Caco-2 (cell line): ENCODE results near the gene MARF1. TPM values are rescaled to one million over a fixed set of nuclear protein-coding genes. Genes with fewer than 3 reads are reported as not detected.

Experiments used
- BruUV-seq: library from RNA; stranded (reverse); fragments of 400-500 nt; replicated peaks from 2 replicates; lab custom pipeline; 2021; lab: Mats Ljungman, UMichigan
- CTCF ChIA-PET: fragments of 300-600 bp; sonication (Branson Sonifier 250); formaldehyde crosslinking; loops from one replicate; lab custom pipeline; 2022; ENCODE audit warnings: antibody characterized with exemption; lab: Charles Lee
- POLR2A ChIA-PET: fragments of 300-600 bp; sonication (Branson Sonifier 250); formaldehyde crosslinking; loops from one replicate; lab custom pipeline; 2022; ENCODE audit warnings: antibody characterized with exemption; lab: Charles Lee
- DNase-seq, 2 experiments: peaks; one replicate each; pipeline versions ENCODE4 v3.0.0 to v3.0.0-alpha.2; 2020 to 2022
- H3K27me3 ChIP-seq: replicated peaks from 2 replicates; pipeline ENCODE4 v1.6.0; 2011; ENCODE audit warnings: low read length; ENCODE audit not compliant: control insufficient read depth, insufficient read depth
- H3K36me3 ChIP-seq: 2 replicates; pipeline ENCODE4 v1.5.1; 2011; ENCODE audit warnings: low read length; ENCODE audit not compliant: control insufficient read depth, insufficient read depth
- H3K4me1 ChIP-seq: fragments of 250-450 bp; sonication (Bioruptor Pico); 2 replicates; pipeline ENCODE4 v1.5.1; 2020; ENCODE audit warnings: mild to moderate bottlenecking
- H3K4me3 ChIP-seq: 2 replicates; pipeline ENCODE4 v1.5.1; 2011; ENCODE audit warnings: low read depth, mild to moderate bottlenecking, control low read depth, low read length
- H3K9me3 ChIP-seq: fragments of 250-450 bp; sonication (Bioruptor Pico); 2 replicates; pipeline ENCODE4 v1.5.1; 2020; ENCODE audit warnings: mild to moderate bottlenecking, moderate library complexity
- H3K27ac Mint-ChIP-seq: one replicate; pipeline ENCODE4 v1.8.0; 2022; ENCODE audit warnings: mixed read lengths; ENCODE audit not compliant: unreplicated experiment
- H3K27me3 Mint-ChIP-seq: one replicate; pipeline ENCODE4 v1.8.0; 2022; ENCODE audit warnings: mixed read lengths; ENCODE audit not compliant: insufficient read depth, unreplicated experiment
- H3K36me3 Mint-ChIP-seq: one replicate; pipeline ENCODE4 v1.8.0; 2022; ENCODE audit warnings: mild to moderate bottlenecking, mixed read lengths; ENCODE audit not compliant: insufficient read depth, unreplicated experiment
- H3K4me1 Mint-ChIP-seq: one replicate; pipeline ENCODE4 v1.8.0; 2022; ENCODE audit warnings: low read depth, mixed read lengths; ENCODE audit not compliant: unreplicated experiment
- H3K4me3 Mint-ChIP-seq: one replicate; pipeline ENCODE4 v1.8.0; 2022; ENCODE audit warnings: mild to moderate bottlenecking, moderate library complexity, mixed read lengths; ENCODE audit not compliant: unreplicated experiment
- H3K9me3 Mint-ChIP-seq: one replicate; pipeline ENCODE4 v1.8.0; 2022; ENCODE audit warnings: mixed read lengths; ENCODE audit not compliant: unreplicated experiment
- intact Hi-C: fragments of 100-400 bp; cut with micrococcal nuclease; formaldehyde crosslinking; loops from one replicate; pipeline ENCODE4 v1.10.0; 2022; ENCODE audit not compliant: unreplicated experiment
- total RNA-seq: library from RNA; stranded (reverse); gene quantifications from 2 replicates; pipeline ENCODE4 v1.2.3, GENCODE V29; 2022
- TF ChIP-seq, protein P1 (sequence below), 2 experiments: fragments of 200-600 bp in 1 of 2; IDR thresholded peaks; 1 replicate in 1 of 2; 2 replicates in 1 of 2; pipeline versions ENCODE4 v1.5.1 to v1.8.0; 2011 to 2022; ENCODE audit warnings: antibody characterized with exemption in 1 of 2, control low read depth in 1 of 2, inconsistent platforms in 1 of 2, low read depth in 1 of 2, low read length in 1 of 2, mild to moderate bottlenecking in 1 of 2, moderate library complexity in 1 of 2; ENCODE audit not compliant: insufficient read depth in 1 of 2, severe bottlenecking in 1 of 2, unreplicated experiment in 1 of 2

Gene MARF1
- total RNA-seq, 1 experiment from 2014 or later, result 22.3 TPM

GRCh38 chr16:15641753-15642556 lies 999 bp downstream of the MARF1 start:
- H3K4me3 ChIP-seq, result peak overlapping the region; percentile 73
- H3K4me1 ChIP-seq, result peaks cover 17% of the 10 kb centered on the region
- TF ChIP-seq, protein P1, sequence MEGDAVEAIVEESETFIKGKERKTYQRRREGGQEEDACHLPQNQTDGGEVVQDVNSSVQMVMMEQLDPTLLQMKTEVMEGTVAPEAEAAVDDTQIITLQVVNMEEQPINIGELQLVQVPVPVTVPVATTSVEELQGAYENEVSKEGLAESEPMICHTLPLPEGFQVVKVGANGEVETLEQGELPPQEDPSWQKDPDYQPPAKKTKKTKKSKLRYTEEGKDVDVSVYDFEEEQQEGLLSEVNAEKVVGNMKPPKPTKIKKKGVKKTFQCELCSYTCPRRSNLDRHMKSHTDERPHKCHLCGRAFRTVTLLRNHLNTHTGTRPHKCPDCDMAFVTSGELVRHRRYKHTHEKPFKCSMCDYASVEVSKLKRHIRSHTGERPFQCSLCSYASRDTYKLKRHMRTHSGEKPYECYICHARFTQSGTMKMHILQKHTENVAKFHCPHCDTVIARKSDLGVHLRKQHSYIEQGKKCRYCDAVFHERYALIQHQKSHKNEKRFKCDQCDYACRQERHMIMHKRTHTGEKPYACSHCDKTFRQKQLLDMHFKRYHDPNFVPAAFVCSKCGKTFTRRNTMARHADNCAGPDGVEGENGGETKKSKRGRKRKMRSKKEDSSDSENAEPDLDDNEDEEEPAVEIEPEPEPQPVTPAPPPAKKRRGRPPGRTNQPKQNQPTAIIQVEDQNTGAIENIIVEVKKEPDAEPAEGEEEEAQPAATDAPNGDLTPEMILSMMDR (IDR thresholded peaks at IDR 0.05; ENCODE audit: insufficient read depth in 1 of 2, low read depth in 1 of 2, low read length in 1 of 2, severe bottlenecking in 1 of 2, unreplicated experiment in 1 of 2), result no peak
- POLR2A ChIA-PET, result interaction anchor here (0.6 to 1.0 kb wide), 2 partner anchors 18 to 20 kb away, joined by 3 to 6 read pairs; no protein-coding TSS in a partner anchor
- intact Hi-C loops, result loop anchor here (1.0 to 10.0 kb wide), 2 partner anchors 13 to 107 kb away; no protein-coding TSS in a partner anchor
- no peak for DNase-seq
- H3K9me3 ChIP-seq, result no peaks in the 10 kb centered on the region
- no peaks in the 10 kb centered on the region for H3K9me3 Mint-ChIP-seq
- H3K27me3 Mint-ChIP-seq, result no peaks in the 10 kb centered on the region
- no peaks in the 10 kb centered on the region for H3K36me3 ChIP-seq
- peak overlapping the region; percentile 92 for H3K27ac Mint-ChIP-seq
- BruUV-seq, result TSS peak; percentile 34
- H3K4me3 Mint-ChIP-seq, result peak overlapping the region; percentile 85
- no peaks in the 10 kb centered on the region for H3K4me1 Mint-ChIP-seq
- CTCF ChIA-PET, result interaction anchor here (0.6 to 1.7 kb wide), 8 partner anchors 12 to 214 kb away, joined by 3 to 15 read pairs (median 4); no protein-coding TSS in a partner anchor
- H3K36me3 Mint-ChIP-seq, result peaks cover 12% of the 10 kb centered on the region
- H3K27me3 ChIP-seq, result no peaks in the 10 kb centered on the region

GRCh38 chr16:15640966-15641365 lies 2.0 kb downstream of the MARF1 start:
- peaks cover 17% of the 10 kb centered on the region for H3K4me1 ChIP-seq
- H3K36me3 Mint-ChIP-seq, result peaks cover 16% of the 10 kb centered on the region
- TF ChIP-seq, protein P1 (IDR thresholded peaks at IDR 0.05; ENCODE audit: insufficient read depth in 1 of 2, low read depth in 1 of 2, low read length in 1 of 2, severe bottlenecking in 1 of 2, unreplicated experiment in 1 of 2), result no peak
- ChIA-PET POLR2A (no interaction called here), CTCF (no interaction called here)
- no peak overlapping the region for H3K4me3 Mint-ChIP-seq
- BruUV-seq, result no TSS peak
- H3K4me1 Mint-ChIP-seq, result no peaks in the 10 kb centered on the region
- H3K9me3 Mint-ChIP-seq, result no peaks in the 10 kb centered on the region
- no peaks in the 10 kb centered on the region; the same call in 1 of the 2 replicates for H3K36me3 ChIP-seq
- no peak overlapping the region for H3K27ac Mint-ChIP-seq
- H3K27me3 ChIP-seq, result no peaks in the 10 kb centered on the region
- no peak overlapping the region for H3K4me3 ChIP-seq
- DNase-seq, result no peak
- no peaks in the 10 kb centered on the region for H3K27me3 Mint-ChIP-seq
- H3K9me3 ChIP-seq, result no peaks in the 10 kb centered on the region
- intact Hi-C loops, result loop anchor here (10.0 kb wide), 1 partner anchor 106 kb away; no protein-coding TSS in a partner anchor

- H3K4me1 ChIP-seq, result peaks cover 7% of the 10 kb centered on the region
- DNase-seq, result no peak
- peaks cover 3% of the 10 kb centered on the region for H3K36me3 ChIP-seq
- Mint-ChIP-seq H3K36me3 (peaks cover 16% of the 10 kb centered on the region), H3K4me1 (no peaks in the 10 kb centered on the region), H3K27me3 (no peaks in the 10 kb centered on the region), H3K4me3 (no peak overlapping the region), H3K9me3 (no peaks in the 10 kb centered on the region), H3K27ac (no peak overlapping the region)
- CTCF ChIA-PET, result no interaction called here
- no peak overlapping the region for H3K4me3 ChIP-seq
- TF ChIP-seq, protein P1 (IDR thresholded peaks at IDR 0.05; ENCODE audit: insufficient read depth in 1 of 2, low read depth in 1 of 2, low read length in 1 of 2, severe bottlenecking in 1 of 2, unreplicated experiment in 1 of 2), result no peak
- POLR2A ChIA-PET, result no interaction called here
- no peaks in the 10 kb centered on the region for H3K27me3 ChIP-seq
- intact Hi-C loops, result no loop called here
- BruUV-seq, result no TSS peak
- no peaks in the 10 kb centered on the region for H3K9me3 ChIP-seq
These were observed 3.8 kb downstream of the MARF1 start for GRCh38 chr16:15639061-15639568.
